NCI-H345 treated with DMSO at 0.1 percent for 48 hours (cell line): Measurements from ENCODE around the gene MTHFR.

Experiments
- DNase-seq: peaks from one replicate; lab custom pipeline; 2025; ENCODE audit not compliant: unreplicated experiment; lab: John Stamatoyannopoulos, UW

MTHFR gene

GRCh38 chr1:11783556-11783955 is 22.2 kb downstream of the MTHFR start:
- no peak for DNase-seq

DNA sequence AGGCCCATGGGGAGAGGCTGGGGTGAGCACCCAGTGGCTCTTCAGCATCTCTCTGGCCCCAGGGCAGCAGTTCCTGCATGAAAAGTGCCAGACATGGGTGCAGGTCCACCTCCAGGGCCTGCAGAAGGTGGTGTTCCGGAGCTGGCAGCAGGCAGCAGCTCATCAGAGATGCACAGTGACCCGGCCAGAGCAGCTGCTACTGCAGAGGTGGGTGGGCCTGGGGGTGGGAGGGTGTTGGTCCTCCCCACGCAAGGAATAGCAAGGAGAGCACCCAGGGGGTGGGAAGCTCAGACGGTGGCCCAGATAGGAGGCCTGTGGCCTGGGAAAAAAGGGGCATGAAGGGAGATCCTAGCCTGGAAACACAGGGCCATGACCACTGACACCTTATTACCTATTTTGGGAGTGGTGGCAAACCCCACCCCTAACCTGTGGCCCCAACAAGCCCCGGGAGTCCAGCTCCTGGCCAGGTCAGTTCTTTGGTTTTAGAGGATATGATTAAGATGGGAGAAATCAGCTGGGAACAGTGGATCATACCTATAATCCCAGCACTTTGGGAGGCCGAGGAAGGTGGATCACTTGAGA is 23.5 kb downstream of the MTHFR start:
- DNase-seq, result no peak

DNA sequence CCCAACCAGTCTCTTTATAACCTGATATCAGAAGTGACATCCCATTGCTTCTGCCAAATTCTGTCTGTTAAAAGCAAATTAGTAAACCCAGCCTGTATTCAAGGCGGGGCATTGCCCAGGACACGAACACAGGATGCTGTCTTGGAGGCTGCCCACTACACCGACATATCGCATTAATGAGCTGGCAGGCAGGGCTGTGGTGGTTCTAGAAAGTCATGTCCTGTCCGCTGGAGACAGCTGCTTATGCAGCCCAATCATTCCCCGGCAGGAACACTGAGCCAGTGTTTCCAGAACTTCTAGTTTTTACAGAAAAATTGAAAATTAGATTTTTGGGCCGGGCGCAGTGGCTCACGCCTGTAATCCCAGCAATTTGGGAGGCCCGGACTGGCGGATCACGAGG is 24.5 kb downstream of the MTHFR start:
- no peak for DNase-seq

- no peak for DNase-seq
Observed at GRCh38 chr1:11780380-11781147, 25.2 kb downstream of the MTHFR start.

- no peak for DNase-seq
Observed at GRCh38 chr1:11779715-11780379, 25.9 kb downstream of the MTHFR start.

- no peak for DNase-seq
Observed at GRCh38 chr1:11778844-11779623, 26.7 kb downstream of the MTHFR start.

DNA sequence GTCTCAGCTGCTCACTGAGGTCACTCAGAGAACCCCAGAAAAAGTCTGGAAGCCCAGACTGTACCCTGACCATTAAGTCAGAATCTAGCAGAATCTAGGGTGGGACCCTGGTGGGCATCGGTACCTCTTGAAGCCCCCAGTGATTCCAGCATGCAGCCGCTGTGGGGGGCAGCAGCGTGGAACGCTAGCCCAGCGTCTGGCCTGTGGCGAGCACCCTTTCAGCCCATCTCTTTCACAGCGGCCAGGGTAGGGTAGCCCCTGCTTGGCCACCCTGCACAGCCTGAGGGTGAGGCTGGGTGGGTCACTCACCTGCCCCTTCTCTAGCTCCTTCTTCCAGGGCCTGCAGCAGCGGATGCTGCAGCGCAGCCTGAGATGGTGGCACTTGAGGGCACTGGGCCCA is 27.4 kb downstream of the MTHFR start:
- DNase-seq, result no peak

GRCh38 chr1:11777658-11778322 is 28.0 kb downstream of the MTHFR start:
- no peak for DNase-seq

DNA sequence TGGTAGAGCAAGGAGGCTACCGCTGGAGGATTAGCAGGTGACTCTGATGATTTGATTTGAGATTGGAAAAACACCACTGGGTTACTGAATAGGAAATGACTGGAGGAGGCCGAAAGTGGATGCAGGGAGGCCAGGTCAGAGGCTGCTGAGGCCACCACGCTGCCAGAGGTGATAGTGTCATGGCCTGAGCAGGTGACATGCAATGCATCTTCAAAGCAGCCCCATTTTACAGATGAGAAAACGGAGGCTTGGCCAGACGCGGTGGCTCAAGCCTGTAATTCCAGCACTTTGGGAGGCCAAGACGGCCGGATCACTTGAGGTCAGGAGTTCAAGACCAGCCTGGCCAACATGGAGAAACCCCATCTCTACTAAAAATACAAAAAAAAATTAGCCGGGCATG is 31.0 kb downstream of the MTHFR start:
- no peak for DNase-seq

- DNase-seq, result no peak
Observed at GRCh38 chr1:11772458-11772857, 33.3 kb downstream of the MTHFR start.

- DNase-seq, result no peak
Observed at GRCh38 chr1:11771481-11772043, 34.2 kb downstream of the MTHFR start.

GRCh38 chr1:11770011-11770410 is 35.8 kb downstream of the MTHFR start:
- no peak for DNase-seq

GRCh38 chr1:11769274-11769673 is 36.5 kb downstream of the MTHFR start:
- no peak for DNase-seq

DNA sequence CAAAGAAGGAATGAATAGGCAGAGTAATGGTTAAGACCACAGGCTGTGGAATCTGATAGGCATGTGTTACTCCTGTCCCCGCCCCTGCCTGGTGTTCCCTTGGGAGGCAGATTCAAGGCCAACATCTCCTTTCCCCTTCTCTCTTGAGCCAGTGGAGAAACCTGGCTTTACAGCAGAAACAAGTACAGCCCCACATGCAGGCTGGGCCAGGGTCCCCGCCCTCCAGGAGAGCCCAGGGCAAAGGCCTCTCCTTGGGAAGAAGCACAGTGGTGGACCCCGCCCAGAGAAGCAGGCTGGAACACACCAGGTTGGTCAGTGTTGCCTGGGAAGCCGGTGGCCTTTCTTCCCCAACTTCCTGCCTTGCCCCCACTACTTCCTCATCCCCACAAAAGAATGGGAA is 36.9 kb downstream of the MTHFR start:
- DNase-seq, result no peak

GRCh38 chr1:11767922-11768704 is 37.7 kb downstream of the MTHFR start:
- DNase-seq, result no peak

- no peak for DNase-seq
Observed at GRCh38 chr1:11766429-11766776, 39.4 kb downstream of the MTHFR start.

- no peak for DNase-seq
Observed at GRCh38 chr1:11765661-11766428, 39.9 kb downstream of the MTHFR start.

DNA sequence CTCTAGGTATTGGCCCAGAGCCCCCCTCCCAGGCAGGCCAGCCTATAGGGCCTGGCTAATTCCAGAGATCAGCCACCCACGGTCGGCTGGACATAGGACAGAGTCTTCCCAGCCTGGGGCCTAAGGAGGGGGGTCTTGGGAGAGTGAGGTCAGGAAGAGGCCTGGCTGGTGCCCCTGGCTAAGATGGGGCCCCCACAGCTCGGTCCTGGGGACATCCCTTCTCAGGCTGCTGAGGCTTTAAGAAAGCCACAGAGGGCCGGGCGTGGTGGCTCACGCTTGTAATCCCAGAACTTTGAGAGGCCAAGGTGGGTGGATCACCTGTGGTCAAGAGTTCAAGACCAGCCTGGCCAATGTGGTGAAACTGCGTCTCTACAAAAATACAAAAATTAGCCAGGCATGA is 41.2 kb downstream of the MTHFR start:
- no peak for DNase-seq

DNA sequence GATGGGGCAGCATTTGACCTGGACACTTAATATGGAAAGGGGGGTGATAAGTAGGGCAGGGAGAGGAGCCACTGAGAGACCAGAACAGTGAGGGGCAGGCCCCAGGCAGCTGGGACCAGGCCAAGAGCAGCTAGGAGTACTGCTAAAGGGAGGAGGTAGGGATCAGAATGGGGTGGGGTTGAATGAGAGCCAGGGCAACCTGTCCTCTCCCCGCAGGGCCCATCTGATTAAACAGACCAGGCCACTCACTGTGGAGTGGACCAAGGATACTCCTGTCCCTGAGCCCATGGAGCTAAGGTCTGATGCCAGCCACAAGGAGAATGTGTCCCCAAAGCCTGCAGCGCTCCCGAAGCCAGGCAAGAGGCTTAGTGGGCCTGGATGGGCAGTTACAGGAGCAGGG is 41.6 kb downstream of the MTHFR start:
- no peak for DNase-seq
